GM21367 (cell line): ENCODE data around the gene ACAP3.

Experiments used
- ATAC-seq: cut with Tn5 transposase; IDR thresholded peaks from one replicate; pipeline ENCODE4 v1.9.1; 2021; ENCODE audit not compliant: unreplicated experiment

The ACAP3 gene

DNA sequence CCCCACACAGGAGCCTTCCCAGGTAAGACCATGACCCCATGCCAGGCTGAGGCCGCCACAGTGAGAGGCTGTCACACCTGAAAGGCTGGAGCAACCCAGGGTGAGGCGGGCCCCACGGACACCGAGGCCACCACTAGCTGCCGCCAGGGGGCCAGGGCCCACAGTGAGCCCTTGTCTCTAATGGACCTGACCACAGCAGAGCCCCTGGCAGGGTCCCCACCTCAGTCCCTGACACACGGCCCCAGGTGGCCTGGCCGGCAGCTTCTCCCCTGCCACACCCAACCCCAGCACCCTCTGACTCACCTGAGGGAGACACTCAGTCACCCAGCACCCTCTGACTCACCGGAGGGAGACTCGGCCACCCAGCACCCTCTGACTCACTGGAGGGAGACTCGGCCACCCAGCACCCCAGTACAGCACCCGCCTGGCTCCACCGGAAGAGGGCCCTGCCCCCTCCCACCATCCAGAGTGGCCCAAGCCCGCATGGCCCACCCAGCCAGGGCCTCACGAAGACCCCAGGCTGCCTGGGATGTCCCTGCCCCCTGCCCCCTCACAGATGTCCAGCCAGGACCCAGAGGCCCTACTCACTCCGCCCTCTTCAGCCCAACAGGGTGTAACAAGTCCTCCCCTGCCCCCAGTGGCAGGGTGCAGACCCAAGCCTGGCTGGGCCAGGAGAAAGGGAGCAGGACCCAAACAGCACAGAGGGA is 37.1 kb upstream of the ACAP3 start:
- ATAC-seq, result no peak

DNA sequence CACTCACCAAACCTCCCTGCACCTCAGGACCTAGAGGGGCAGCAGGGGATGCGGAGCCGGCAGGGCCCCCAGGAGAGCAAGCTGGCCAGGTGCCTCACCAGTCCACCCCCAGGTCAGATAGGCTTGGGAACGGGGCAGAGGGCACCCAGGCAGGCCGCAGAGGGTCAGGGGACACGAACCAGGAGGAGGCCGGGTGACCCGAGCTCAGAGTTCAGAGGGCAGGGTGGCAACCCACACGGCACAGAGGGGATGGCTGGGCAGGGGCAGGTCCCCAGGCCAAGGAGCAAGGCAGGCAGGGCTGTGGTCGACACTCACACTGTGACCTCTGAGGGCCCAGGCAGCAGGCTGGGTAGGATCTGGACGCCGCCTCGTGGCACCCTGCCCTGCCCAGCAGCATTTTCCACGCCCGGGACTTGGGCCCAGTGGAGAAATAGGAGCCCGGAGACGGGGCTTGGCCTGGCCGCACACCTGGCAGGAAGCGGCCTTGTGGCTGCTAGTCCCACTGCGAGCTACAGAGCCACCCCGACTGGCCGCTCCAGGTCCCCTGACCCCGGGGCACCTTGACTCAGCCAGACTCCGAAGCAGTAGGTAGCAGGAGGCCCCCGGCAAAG is 36.2 kb upstream of the ACAP3 start:
- ATAC-seq, result no peak

DNA sequence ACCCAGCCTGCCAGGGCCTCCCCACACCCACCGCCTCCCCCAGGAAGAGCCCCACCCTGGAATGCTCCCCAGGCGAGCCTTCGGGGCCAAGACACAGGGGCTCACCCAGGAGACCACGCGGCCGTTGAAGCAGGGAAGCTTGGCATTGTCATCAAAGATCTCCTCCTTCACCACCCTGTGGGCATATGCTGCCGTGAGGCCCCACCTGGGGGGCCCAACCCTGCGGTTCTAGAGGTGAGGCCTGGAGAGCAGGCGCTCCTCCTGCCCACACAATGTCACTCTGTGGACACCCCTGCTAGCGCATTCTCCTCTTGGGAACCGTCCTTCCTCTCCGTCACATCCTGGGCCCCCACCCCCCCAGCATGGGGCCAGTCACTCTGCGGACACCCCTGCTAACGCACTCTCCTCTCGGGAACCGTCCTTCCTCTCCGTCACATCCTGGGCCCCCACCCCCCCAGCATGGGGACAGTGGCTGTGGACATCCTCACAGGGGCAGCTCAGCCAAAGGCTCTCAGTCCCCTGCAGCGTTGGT is 34.9 kb upstream of the ACAP3 start:
- no peak for ATAC-seq

DNA sequence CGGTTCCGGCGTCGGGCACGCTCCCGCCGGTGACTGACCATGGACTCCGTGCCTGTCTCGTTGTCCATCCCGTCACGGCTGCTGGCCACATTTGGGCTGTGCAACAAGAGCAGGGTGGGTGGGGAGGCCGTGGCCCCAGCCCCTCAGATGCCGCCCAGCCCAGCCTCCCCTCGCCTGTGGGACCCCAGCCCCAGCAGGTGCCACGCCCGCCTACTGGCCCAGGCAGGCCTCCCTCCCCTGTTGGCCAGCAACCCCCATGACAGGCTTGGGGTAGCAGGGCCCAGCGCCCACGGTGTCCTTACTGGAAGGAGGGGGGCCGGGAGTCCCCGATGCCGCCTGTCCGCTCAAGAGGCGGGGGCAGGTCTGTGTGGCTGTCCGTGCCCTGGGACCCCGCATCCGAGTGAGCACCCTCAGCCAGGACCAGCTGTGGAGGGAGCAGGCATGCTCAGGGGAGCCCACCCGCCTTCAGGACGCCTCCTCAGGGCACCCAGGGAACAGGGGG is 34.4 kb upstream of the ACAP3 start:
- no peak for ATAC-seq

DNA sequence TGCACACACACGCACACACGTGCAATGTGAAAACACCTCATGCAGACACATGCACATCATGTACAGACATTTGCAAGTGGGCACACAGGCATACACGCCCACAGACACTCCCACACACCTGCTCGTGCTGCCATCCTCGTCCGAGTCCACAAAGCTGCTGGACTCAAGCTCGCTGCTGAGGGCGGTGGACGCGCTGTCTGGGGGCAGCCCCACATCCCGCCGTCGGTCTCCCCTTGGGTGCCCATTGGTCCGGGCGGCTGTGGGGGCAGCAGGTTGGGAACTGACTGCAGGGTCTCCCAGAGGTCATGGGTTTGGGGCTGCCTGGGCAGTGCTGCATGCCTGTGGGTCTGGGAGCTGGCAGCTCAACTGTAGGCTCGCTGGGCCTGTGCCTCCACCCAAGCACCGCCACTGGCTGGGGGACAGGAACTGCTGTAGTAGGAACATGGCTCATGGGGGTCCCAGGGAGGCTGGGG is 33.9 kb upstream of the ACAP3 start:
- ATAC-seq, result no peak

DNA sequence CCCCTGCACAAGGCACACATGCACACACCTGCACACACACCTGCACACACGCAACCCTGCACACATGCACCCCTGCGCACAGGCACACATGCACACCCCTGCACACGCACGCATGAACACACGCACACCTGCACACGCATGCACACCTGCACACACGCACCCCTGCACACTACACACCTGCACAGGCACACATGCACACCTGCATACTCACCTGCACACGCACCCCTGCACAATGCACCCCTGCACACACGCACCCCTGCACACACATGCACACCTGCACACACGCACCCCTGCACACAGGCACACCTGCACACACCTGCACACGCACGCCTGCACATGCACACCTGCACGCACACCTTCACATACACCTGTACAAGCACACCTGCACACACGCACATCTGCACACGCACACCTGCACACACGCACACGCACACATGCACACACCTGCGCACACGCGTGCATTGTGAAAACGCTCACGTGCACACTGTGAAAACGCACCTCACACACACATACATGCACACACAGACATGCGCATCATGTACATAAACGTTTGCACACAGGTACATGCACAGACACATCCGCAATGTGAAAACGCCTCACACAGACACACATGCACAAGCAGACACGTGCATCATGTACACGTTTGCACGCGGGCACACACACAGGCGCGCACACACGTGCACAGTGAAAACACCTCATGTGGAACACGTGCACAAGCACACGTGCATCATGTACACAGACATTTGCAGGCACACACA is 33.2 kb upstream of the ACAP3 start:
- ATAC-seq, result no peak

DNA sequence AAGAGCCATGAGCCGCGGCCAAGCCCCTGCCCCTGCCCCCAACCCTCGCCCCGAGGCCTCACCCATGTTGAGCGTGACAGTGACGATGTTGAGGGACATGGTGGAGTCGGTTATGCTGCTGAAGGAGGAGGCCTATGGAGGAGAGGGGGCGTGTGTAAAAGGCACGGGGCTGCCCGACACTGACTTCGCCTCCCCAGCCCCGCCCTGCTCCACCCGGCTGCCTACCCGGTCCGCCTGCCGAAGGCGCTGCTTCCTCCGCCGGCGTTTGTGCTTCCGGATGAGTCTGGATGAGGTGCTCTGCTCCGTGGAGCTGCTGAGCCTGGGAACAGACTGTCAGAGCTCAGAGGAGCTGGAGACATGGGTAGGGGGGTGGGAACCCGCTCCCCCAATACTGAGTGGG is 32.5 kb upstream of the ACAP3 start:
- ATAC-seq, result no peak

DNA sequence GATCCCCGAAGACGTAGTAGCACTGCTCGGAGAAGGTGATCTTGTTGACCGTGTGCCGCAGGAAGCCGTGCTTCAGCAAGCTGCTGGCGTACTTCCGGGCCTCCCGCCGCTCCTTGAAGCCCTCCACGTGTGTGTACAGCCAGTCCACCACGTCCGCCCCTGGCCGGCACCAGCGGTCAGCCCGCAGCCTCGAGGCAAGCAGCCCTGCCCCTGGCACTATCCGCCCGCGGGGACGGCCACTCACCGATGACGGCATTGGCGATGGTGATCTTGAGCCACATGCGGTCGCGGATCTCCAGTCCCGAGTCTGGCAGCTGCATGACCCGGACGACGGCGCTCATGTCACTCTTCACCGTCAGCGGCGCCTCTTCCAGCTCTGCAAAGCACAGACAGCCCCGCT is 30.5 kb upstream of the ACAP3 start:
- no peak for ATAC-seq

DNA sequence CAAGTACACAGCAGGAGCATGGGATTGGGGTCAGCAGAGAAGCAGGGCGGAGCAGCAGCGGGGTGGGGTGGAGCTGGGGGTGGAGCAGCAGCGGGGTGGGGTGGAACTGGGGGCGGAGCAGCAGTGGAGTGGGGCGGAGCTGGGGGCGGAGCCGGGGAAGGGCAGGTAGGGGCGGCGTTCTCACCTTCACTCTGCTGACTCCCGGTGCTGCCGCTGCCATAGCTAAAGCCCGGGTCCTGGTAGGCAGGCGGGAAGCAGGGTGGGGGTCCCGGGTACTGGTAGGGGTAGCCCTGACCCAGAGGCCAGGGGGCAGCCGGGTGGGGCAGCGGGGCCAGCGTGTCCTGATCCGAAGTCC is 30.0 kb upstream of the ACAP3 start:
- no peak for ATAC-seq

DNA sequence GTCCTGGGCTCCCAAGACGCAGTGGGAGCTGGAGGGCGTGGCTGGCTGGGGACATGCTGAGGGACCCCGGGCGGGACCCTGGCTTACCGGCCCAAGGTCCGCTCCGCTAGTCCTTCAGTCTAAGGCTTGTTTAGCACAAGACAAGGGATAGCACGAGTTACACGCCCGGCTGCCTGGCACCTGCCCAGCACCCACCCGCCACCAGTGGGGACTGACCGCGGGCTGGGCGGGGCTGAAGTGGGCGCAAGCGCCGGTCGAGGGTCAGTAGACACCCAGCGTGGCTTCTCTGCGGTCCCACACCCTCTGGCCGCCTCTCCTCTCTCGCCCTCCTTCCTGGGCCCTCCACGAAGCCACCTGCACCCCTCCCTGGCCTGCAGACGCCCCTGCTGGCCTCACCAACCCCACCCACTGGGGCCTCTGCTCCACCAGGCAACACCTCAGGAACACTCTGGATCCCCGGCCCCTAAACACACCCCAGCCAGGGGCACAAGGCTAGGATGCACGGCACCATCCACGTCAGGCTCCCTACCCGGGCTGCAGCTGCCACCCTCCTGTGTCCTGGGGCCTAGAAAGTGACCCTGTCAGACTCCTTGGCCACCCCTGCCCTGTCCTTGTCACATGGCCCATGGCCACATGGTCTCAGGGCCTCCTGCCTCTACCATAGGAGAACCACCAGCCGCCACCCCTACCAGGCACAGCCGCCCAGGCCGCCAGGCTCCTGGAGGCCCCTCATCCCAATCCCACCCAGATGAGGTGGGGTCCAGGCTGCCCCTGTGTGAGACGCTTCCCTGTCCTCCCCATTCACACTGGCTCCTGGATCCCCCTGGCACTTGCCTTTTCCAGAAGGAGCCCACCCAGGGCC is 29.4 kb upstream of the ACAP3 start:
- ATAC-seq, result no peak

DNA sequence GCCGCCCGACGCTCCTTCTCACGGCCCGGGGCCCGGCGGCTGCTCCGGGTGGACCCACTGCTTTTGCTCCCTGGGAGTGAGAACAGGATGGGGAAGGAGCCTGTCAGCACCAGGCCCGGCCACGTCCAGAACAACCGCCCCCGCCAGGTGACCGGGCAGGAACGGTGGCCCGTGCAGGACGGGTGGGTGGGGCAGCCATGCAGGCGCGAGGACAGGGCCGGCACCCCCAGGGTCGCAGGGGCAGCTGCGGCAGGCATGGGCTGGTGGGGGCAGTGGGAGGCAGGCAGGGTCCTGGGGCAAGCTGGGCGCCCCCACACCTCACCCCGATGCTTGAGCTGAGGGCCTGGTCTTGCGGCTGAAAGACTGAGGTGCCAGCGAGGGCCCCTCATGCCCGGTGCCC is 28.7 kb upstream of the ACAP3 start:
- no peak for ATAC-seq

DNA sequence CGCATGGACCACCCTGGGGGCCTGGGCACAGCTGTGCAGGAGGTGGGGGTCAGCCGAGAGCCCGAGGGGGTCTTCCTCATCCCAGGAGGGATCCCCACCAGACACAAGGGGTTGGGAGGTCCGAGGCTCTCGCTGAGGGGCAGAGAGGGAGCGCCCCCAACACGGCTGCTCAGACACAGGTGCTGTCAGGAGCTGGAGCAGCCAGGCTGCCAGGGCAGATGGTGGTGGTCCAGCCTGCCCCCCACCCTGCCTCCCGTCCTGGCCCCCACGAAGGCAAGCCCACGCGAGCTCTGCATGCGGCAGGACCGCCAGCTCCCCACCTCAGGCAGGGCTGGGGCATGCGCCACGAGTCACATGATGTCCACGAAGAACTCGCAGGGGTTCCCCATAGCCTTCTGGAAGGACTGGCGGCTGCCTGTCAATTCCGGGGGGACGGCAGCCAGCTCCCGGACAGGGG is 28.1 kb upstream of the ACAP3 start:
- no peak for ATAC-seq

DNA sequence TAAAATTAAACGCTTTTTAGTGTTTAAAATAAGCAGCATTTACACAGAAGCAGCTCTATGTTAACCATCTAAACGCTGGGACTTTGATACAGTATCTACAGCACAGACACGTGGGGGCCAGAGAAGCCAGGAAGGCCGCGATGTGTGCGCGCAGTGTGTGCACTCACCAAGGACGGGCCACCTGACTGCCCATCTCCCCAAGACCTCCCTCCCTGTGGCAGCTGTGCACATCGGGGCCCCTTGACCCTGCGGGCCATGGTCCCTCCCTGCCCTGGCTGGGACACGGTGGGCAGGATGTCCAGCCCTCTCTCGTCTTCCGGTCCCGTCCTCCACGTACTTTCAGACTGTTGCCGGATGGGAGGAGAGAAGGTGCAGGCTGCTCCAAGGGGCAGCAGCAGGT is 27.6 kb upstream of the ACAP3 start:
- ATAC-seq, result no peak

DNA sequence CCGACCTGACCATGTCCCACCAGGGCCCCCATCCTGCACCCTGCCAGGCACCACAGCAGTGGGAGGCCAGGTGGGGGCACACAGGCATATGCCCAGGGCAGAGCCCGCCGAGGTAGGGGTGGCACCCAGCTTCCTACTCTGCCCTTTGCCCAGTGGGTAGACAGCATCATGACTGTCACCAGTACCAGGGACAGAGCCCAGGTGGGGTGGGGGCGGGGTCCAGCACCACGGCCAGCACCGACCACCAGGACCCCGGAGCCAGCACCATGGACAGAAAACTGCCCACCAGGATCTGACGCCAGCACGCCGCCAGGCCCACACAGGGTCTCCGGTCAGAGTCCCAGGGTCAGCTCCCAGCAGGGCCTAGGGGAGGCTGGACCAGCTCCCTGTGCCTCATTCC is 27.1 kb upstream of the ACAP3 start:
- no peak for ATAC-seq

DNA sequence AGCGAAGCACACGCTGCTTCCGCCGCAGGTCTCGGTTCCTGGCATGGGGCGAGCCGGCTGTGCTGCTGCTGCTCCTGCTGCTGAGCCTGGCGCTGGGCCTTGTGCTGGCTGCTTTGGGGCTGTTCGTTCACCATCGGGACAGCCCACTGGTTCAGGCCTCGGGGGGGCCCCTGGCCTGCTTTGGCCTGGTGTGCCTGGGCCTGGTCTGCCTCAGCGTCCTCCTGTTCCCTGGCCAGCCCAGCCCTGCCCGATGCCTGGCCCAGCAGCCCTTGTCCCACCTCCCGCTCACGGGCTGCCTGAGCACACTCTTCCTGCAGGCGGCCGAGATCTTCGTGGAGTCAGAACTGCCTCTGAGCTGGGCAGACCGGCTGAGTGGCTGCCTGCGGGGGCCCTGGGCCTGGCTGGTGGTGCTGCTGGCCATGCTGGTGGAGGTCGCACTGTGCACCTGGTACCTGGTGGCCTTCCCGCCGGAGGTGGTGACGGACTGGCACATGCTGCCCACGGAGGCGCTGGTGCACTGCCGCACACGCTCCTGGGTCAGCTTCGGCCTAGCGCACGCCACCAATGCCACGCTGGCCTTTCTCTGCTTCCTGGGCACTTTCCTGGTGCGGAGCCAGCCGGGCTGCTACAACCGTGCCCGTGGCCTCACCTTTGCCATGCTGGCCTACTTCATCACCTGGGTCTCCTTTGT is 26.0 kb upstream of the ACAP3 start:
- no peak for ATAC-seq

DNA sequence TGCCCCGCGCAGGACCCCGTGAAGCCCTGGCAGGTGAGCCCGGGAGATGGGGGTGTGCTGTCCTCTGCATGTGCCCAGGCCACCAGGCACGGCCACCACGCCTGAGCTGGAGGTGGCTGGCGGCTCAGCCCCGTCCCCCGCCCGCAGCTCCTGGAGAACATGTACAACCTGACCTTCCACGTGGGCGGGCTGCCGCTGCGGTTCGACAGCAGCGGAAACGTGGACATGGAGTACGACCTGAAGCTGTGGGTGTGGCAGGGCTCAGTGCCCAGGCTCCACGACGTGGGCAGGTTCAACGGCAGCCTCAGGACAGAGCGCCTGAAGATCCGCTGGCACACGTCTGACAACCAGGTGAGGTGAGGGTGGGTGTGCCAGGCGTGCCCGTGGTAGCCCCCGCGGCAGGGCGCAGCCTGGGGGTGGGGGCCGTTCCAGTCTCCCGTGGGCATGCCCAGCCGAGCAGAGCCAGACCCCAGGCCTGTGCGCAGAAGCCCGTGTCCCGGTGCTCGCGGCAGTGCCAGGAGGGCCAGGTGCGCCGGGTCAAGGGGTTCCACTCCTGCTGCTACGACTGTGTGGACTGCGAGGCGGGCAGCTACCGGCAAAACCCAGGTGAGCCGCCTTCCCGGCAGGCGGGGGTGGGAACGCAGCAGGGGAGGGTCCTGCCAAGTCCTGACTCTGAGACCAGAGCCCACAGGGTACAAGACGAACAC is 25.2 kb upstream of the ACAP3 start:
- no peak for ATAC-seq

DNA sequence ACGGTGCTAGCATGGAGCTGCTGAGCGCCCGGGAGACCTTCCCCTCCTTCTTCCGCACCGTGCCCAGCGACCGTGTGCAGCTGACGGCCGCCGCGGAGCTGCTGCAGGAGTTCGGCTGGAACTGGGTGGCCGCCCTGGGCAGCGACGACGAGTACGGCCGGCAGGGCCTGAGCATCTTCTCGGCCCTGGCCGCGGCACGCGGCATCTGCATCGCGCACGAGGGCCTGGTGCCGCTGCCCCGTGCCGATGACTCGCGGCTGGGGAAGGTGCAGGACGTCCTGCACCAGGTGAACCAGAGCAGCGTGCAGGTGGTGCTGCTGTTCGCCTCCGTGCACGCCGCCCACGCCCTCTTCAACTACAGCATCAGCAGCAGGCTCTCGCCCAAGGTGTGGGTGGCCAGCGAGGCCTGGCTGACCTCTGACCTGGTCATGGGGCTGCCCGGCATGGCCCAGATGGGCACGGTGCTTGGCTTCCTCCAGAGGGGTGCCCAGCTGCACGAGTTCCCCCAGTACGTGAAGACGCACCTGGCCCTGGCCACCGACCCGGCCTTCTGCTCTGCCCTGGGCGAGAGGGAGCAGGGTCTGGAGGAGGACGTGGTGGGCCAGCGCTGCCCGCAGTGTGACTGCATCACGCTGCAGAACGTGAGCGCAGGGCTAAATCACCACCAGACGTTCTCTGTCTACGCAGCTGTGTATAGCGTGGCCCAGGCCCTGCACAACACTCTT is 24.5 kb upstream of the ACAP3 start:
- no peak for ATAC-seq

DNA sequence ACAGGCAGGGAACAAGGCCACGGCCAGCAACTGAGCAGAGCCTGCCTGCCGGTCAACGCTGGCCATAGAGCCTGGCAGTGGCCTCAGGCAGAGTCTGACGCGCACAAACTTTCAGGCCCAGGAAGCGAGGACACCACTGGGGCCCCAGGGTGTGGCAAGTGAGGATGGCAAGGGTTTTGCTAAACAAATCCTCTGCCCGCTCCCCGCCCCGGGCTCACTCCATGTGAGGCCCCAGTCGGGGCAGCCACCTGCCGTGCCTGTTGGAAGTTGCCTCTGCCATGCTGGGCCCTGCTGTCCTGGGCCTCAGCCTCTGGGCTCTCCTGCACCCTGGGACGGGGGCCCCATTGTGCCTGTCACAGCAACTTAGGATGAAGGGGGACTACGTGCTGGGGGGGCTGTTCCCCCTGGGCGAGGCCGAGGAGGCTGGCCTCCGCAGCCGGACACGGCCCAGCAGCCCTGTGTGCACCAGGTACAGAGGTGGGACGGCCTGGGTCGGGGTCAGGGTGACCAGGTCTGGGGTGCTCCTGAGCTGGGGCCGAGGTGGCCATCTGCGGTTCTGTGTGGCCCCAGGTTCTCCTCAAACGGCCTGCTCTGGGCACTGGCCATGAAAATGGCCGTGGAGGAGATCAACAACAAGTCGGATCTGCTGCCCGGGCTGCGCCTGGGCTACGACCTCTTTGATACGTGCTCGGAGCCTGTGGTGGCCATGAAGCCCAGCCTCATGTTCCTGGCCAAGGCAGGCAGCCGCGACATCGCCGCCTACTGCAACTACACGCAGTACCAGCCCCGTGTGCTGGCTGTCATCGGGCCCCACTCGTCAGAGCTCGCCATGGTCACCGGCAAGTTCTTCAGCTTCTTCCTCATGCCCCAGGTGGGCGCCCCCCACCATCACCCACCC is 23.6 kb upstream of the ACAP3 start, which contains the start of gene TAS1R3:
Gene TAS1R3 (plus strand): TSS at position 213 of the 898 bp plus-strand sequence. CDS start 66 bp downstream, at position 279.
- ATAC-seq, result no peak
